GM18870 (cell line): ENCODE measurements around the gene HSP90AB1.

Source experiments
- ATAC-seq: cut with Tn5 transposase; IDR thresholded peaks from one replicate; pipeline ENCODE4 v1.9.1; 2021; ENCODE audit warnings: moderate library complexity; ENCODE audit not compliant: unreplicated experiment

The HSP90AB1 gene

GRCh38 chr6:44285552-44286284, 38.8 kb downstream of the HSP90AB1 start:
- no peak for ATAC-seq

- ATAC-seq, result no peak
These were observed 39.3 kb downstream of the HSP90AB1 start for GRCh38 chr6:44286285-44286565.

DNA sequence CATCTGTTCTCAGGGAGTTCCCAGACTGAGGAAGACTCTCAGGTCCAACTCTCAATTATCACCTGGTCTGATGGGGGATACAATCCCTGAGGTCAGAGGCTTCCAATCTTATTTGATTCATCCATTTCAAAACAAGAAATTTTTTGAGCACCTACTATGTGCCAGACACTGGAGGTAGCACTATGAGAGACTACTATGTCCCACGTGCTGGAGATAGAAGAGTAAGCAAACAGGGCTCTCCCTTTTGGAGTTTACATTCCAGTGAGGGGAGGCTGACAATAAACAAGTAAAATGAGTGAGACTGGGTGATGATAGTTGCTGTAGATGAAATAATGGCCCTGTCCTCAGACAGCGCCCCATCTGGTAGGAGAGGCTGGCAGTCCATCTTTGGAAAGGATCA, 39.8 kb downstream of the HSP90AB1 start:
- ATAC-seq, result no peak

GRCh38 chr6:44289726-44290260, 42.9 kb downstream of the HSP90AB1 start:
- ATAC-seq, result no peak

DNA sequence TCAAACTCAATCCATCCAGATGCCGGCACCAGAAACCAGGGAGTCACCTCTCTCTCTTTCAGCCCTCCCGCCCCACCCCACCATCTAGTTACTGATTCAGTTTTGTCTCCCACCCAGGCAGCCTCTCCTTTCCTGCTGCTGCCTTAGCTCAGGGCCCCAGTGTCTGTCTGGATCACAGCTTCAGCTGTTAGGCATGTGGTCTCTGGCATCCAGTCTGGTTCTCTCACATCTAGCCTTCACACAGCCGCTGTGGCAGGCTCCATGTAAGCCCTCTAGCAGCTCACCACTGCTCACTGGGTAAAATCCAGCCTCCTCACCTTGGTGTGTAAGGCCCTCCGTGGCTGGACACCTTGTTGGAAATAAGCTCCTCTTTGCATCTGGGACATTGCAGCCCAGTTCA, 44.9 kb downstream of the HSP90AB1 start:
- ATAC-seq, result no peak

DNA sequence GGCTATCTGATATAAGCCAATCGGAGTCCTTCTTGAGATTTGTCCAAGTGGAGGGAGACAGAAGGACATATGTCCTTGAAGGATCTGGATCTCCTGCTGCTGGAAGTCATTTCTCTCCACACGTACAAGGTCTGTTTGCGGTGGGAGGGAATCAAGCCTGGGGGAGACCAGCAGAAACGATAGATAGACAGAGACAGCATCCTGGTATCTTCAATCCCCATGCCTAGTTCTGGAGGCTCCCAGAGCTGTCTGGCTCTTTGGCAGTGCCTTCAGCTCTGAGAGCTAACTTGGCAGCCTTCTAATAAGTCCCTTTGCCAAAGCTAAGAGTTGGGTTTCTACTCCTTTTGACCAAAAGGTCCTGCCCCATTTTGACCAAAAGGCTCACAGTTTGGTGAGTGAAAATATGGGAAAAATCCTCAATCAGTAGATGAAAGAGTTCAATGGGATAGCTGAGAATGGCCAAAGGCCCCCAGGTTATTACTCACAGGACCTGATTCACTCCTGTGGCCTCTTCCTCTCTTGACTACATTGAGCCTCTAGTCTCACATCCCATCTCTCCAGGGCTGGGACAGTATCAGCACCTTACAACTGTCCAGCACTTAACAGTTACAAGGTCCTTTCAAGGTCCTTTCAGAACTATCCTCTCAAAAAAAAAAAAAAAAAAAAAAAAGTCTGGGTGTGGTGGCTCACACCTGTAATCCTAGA, 45.9 kb downstream of the HSP90AB1 start:
- ATAC-seq, result no peak

- no peak for ATAC-seq
These were observed 48.2 kb downstream of the HSP90AB1 start for GRCh38 chr6:44294832-44295791.

GRCh38 chr6:44297063-44298038, 50.5 kb downstream of the HSP90AB1 start:
- ATAC-seq, result no peak

DNA sequence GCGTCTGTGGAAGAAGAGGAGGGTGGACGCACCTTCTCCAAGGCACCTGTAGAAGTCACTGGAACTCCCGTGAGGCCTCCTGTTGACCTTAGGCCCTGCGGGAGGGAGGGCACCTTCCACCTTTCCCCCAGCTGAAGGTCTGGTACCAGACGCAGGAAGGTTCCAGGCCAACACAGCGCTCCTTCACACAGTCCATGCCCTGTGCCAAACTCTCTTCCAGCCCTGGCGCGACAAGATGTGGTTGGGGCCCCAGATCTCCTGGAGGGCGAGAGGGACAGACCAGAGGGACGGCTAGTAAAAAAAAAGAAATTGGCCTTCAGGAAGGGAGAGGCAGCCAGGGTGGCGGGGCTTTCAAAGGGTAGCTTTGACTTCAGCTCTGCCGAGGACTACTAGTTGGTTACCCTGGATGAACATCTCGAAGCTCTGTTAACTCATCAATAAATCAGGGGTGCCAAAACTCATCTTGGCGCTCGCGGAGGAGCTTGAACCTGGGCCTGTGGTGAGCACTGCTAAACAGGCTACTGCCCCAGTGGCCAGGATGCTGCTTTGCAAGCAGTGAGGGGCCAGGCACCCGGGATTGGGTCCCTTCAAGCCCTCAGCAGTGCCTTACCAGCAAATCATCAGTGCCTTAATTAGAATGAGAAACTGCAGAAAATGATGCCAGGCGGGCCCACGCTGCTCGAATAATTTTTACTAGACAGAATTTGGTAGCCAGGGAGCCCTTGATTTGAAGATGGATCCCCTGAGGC, 51.3 kb downstream of the HSP90AB1 start:
- no peak for ATAC-seq

GRCh38 chr6:44298864-44299263, 52.0 kb downstream of the HSP90AB1 start:
- no peak for ATAC-seq

DNA sequence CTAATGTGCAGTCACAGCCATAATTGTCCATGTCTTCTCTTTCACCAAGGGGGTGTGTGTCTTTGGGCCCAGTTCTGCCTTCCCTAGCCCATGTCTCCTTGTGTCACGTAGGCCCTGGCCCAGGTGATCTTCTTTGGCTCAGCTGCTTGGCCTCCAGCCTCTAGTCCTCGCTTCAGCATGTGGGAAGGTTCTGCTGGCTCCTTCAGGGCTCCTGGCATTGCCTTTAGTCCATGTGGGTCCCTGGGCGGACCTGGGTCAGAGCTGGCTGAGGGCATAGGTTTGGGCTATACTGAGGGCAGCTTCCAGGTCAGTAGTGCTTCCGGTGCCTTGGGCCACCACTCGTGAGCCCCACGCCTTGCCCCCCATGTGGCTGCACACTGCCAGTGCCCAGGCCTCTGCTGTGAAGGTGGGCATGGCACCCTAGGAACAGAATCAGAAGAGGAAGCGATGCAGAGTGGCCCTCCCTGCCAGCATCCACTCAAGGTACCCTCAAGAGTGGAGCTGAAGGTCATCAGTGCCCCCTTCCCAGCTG, 53.5 kb downstream of the HSP90AB1 start:
- no peak for ATAC-seq

GRCh38 chr6:44301106-44301505, 54.2 kb downstream of the HSP90AB1 start:
- no peak for ATAC-seq

DNA sequence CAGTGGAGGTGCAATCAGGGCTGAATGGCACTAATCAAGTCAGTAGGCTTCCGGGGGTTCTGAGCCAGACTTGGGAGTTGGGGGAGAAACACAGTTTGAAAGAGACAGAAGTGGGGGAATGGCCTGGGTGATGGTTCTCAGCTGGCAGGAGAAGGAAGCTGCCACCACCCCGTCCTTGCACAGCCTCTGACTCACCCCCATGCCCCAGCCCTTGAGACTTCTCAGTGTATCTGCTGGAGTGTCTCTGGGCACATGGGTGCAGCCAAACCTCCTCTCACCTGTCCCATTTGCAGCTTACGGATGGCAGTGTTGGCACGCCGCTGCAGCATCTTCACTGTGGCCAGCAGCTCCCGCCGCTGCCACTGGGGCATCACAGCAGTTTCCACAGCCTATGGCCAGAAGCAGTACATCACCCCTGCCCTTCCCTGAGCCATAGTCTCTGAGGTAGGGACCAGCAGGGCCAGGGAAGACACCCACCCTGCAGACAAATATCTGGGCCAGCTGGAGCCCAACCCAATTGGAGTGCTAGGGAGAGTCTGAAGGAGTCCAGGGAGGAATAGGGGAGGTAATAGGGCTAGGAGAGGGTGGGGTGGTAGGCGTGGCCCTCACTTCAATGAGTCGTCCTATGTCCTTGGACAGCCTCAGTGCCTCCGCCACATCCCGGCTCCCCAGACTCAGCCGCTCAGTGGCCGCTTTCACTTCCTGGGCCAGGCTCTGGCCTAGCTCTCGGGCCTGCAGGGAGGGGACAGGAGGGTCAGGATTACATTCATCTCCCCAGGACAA, 55.1 kb downstream of the HSP90AB1 start:
- ATAC-seq, result no peak

GRCh38 chr6:44302856-44303255, 56.0 kb downstream of the HSP90AB1 start:
- no peak for ATAC-seq
